ENCODE results near the gene KCNQ5. TPM values are rescaled to one million over a fixed set of nuclear protein-coding genes. Genes with fewer than 3 reads are reported as not detected.

The KCNQ5 gene
- total RNA-seq, 4 donors from 2014 or later: 0.52 to 0.97 (median 0.59) TPM

GRCh38 chr6:72622094-72622940 lies 453 bp downstream of the KCNQ5 start:
- no peak for TF ChIP-seq CTCF (IDR thresholded peaks at IDR 0.05)
- TF ChIP-seq POLR2A (IDR thresholded peaks at IDR 0.05): no peak
- WGBS, 2 donors: 0 to 2% methylated on average over 28 to 59 of the region's 89 CpGs
- no peak for DNase-seq (ENCODE audit: low spot score in 2 of 2)
- peak overlapping the region; percentile 35 for H3K4me3 ChIP-seq (ENCODE audit: low read depth, poor library complexity, severe bottlenecking)
- intact Hi-C loops (cut with DNase I; ENCODE audit: low total_unique reads): no loop called here

- no peak for TF ChIP-seq POLR2A (IDR thresholded peaks at IDR 0.05)
- TF ChIP-seq CTCF (IDR thresholded peaks at IDR 0.05): no peak
- H3K4me3 ChIP-seq (ENCODE audit: low read depth, poor library complexity, severe bottlenecking): no peak overlapping the region
- WGBS, 2 donors: 36% methylated on average over 5 of the region's 5 CpGs
- intact Hi-C loops (cut with DNase I; ENCODE audit: low total_unique reads): no loop called here
- no peak for DNase-seq (ENCODE audit: low spot score in 2 of 2)
These were observed 1.9 kb downstream of the KCNQ5 start for GRCh38 chr6:72623808-72624207.

GRCh38 chr6:72624557-72625160 lies 2.8 kb downstream of the KCNQ5 start:
- intact Hi-C loops (cut with DNase I; ENCODE audit: low total_unique reads): no loop called here
- no peak overlapping the region for H3K4me3 ChIP-seq (ENCODE audit: low read depth, poor library complexity, severe bottlenecking)

GRCh38 chr6:72626126-72626525 lies 4.3 kb downstream of the KCNQ5 start:
- DNase-seq (ENCODE audit: low spot score in 2 of 2): no peak
- no peak overlapping the region for H3K4me3 ChIP-seq (ENCODE audit: low read depth, poor library complexity, severe bottlenecking)
- 83 to 94% methylated on average over 2 of the region's 2 CpGs for WGBS, 2 donors
- no peak for TF ChIP-seq POLR2A (IDR thresholded peaks at IDR 0.05)
- no peak for TF ChIP-seq CTCF (IDR thresholded peaks at IDR 0.05)
- intact Hi-C loops (cut with DNase I; ENCODE audit: low total_unique reads): no loop called here

More at GRCh38 chr6:72624557-72625160, 2.8 kb downstream of the KCNQ5 start:
- DNase-seq (ENCODE audit: low spot score in 2 of 2): no peak
- WGBS, 2 donors: 63 to 67% methylated on average over 3 of the region's 3 CpGs
- TF ChIP-seq POLR2A (IDR thresholded peaks at IDR 0.05): no peak
- no peak for TF ChIP-seq CTCF (IDR thresholded peaks at IDR 0.05)

GRCh38 chr6:72627539-72627938 lies 5.7 kb downstream of the KCNQ5 start:
- intact Hi-C loops (cut with DNase I; ENCODE audit: low total_unique reads): no loop called here
- TF ChIP-seq CTCF (IDR thresholded peaks at IDR 0.05) (no peak), POLR2A (IDR thresholded peaks at IDR 0.05) (no peak)

More at GRCh38 chr6:72627539-72627938, 5.7 kb downstream of the KCNQ5 start:
- no peak overlapping the region for H3K4me3 ChIP-seq (ENCODE audit: low read depth, poor library complexity, severe bottlenecking)
- DNase-seq (ENCODE audit: low spot score in 2 of 2): no peak
